Muscle layer of duodenum (tissue), 2 donors: Measurements from ENCODE around the gene CHL1.

Experiments used
- H3K27ac ChIP-seq: one replicate; pipeline ENCODE4 v1.7.0; 2013; ENCODE audit warnings: mild to moderate bottlenecking, low read length
- H3K27me3 ChIP-seq: one replicate; pipeline ENCODE4 v1.7.0; 2013; ENCODE audit warnings: low read depth, mild to moderate bottlenecking, control low read depth, low read length
- H3K36me3 ChIP-seq, 2 donors: one replicate each; pipeline ENCODE4 v1.7.0; 2013; ENCODE audit warnings: low read length in 2 of 2, control low read depth in 1 of 2, mild to moderate bottlenecking in 1 of 2; ENCODE audit not compliant: insufficient read depth in 2 of 2, control insufficient read depth in 1 of 2
- H3K4me1 ChIP-seq, 2 donors: one replicate each; pipeline ENCODE4 v1.7.0; 2013; ENCODE audit warnings: low read length in 2 of 2, mild to moderate bottlenecking in 2 of 2, control low read depth in 1 of 2, moderate library complexity in 1 of 2; ENCODE audit not compliant: insufficient read depth in 2 of 2, control insufficient read depth in 1 of 2
- H3K4me3 ChIP-seq, 2 donors: one replicate each; pipeline ENCODE4 v1.7.0; 2013; ENCODE audit warnings: low read length in 2 of 2, low read depth in 1 of 2, mild to moderate bottlenecking in 1 of 2
- H3K9me3 ChIP-seq, 2 donors: one replicate each; pipeline ENCODE4 v1.7.0; 2013; ENCODE audit warnings: low read length in 2 of 2, control low read depth in 1 of 2, mild to moderate bottlenecking in 1 of 2; ENCODE audit not compliant: control insufficient read depth in 1 of 2
- donor health status: healthy.

The CHL1 gene

DNA sequence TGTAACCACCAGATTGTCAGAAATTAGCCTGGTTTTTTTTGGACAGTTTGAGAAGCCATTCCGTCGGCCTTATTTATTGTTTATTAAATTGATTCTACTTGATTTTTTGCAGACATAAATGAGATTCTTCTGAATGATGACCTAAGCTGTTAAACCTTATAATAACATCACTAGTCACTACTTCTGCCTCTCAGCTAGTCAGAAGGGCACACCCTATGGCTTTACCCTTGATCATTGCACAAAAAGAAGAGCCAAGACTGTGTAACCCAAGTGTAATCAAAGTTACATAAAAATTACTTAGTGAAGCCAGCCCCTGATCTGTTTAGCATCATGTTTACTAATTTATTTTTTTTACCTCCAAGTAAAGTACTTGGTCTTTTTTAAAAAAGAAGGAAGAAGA, 64.3 kb downstream of the CHL1 start:
- Histone ChIP-seq H3K27me3 (no peaks in the 10 kb centered on the region), H3K4me1 (no peaks in the 10 kb centered on the region), H3K9me3 (no peaks in the 10 kb centered on the region), H3K27ac (no peak overlapping the region), H3K36me3 (no peaks in the 10 kb centered on the region), H3K4me3 (no peak overlapping the region)

DNA sequence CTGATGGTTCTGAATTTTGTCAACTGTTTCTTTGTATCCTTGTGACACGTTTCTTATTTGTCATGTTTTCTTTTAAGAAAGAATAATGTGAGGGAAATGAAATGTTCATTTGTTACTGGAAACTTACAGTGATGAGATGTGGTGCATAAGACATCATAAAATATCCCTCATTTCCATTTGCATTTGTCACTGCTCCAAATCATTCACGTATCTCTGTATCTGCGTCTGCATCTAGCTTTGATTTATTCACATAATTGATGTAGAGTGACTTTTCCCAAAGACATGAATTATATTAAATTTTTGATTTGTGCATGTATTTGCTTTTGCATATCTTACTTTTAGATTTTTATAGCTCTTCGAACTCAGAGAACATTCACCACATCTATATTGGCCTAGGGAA, 66.8 kb downstream of the CHL1 start:
- H3K36me3 ChIP-seq, result no peaks in the 10 kb centered on the region
- H3K4me1 ChIP-seq, result no peaks in the 10 kb centered on the region
- H3K27me3 ChIP-seq, result no peaks in the 10 kb centered on the region
- no peak overlapping the region for H3K4me3 ChIP-seq
- H3K9me3 ChIP-seq, result no peaks in the 10 kb centered on the region
- H3K27ac ChIP-seq, result no peak overlapping the region

DNA sequence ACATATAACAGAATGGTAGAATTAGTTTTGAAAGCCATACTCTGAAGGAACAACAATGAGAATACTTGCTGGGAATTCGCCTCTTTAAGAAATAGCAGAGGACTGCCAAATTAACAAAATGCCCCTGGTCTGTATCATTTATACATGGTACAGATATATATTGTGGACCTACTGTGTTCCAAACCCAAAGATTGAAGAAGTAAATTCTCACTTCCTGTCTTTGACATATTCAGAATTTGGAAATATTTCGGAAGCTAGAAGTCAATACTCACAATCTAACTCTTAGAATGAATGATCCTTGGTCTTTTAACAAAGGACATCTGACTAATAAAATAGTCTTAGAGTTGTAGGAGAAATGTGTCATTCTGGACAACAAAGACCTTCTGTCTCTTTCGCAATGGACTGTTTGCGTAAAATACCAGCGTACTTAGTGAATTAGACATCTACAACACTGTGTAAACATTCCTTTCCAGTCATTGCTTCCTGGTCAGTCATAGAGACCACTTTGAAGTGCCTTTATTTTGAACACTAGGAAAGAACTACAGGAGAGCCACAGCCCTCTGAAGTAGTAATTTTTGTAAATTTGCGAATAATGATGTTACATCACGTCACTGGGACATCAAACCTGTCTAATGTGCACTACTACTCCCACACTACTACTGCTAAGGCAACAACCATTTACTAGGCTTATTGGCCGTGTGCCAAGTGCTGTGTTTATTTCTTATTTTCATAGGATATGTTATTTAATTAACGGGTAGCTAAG, 68.0 kb downstream of the CHL1 start:
- no peak overlapping the region for H3K4me3 ChIP-seq
- no peaks in the 10 kb centered on the region for H3K9me3 ChIP-seq
- H3K36me3 ChIP-seq, result no peaks in the 10 kb centered on the region
- H3K27me3 ChIP-seq, result no peaks in the 10 kb centered on the region
- H3K4me1 ChIP-seq, result no peaks in the 10 kb centered on the region
- no peak overlapping the region for H3K27ac ChIP-seq

GRCh38 chr3:267101-267500, 70.5 kb downstream of the CHL1 start:
- Histone ChIP-seq H3K27ac (no peak overlapping the region), H3K27me3 (no peaks in the 10 kb centered on the region), H3K36me3 (no peaks in the 10 kb centered on the region), H3K4me1 (no peaks in the 10 kb centered on the region), H3K4me3 (no peak overlapping the region), H3K9me3 (no peaks in the 10 kb centered on the region)

DNA sequence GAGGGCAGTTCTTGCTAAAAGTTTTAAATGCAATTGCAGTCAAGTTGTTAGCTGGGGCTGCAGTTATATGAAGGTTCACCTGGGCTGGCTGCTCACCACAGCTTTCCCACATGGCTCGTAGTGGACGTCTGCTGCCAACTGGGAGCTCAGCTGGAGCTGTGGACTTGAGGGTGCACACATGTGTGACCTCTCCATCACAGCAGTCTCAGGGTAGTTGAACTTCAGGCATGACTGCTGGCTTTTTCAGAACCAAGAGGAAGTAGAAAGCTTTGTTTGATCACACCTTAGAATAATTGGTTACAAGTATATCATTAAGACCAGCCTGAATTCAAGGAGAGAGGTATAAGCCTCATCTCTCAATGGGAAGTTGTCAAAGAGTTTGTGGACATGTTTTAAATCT, 74.1 kb downstream of the CHL1 start:
- H3K4me3 ChIP-seq, result no peak overlapping the region
- H3K4me1 ChIP-seq, result no peaks in the 10 kb centered on the region
- no peaks in the 10 kb centered on the region for H3K9me3 ChIP-seq
- H3K27ac ChIP-seq, result no peak overlapping the region
- H3K36me3 ChIP-seq, result no peaks in the 10 kb centered on the region
- no peaks in the 10 kb centered on the region for H3K27me3 ChIP-seq

- Histone ChIP-seq H3K4me3 (no peak overlapping the region), H3K27ac (no peak overlapping the region), H3K4me1 (no peaks in the 10 kb centered on the region), H3K9me3 (no peaks in the 10 kb centered on the region), H3K36me3 (no peaks in the 10 kb centered on the region), H3K27me3 (no peaks in the 10 kb centered on the region)
Observed at GRCh38 chr3:274927-275326, 78.4 kb downstream of the CHL1 start.

GRCh38 chr3:277873-278272, 81.3 kb downstream of the CHL1 start:
- no peaks in the 10 kb centered on the region for H3K27me3 ChIP-seq
- H3K4me3 ChIP-seq, result no peak overlapping the region
- no peaks in the 10 kb centered on the region for H3K4me1 ChIP-seq
- peaks cover 0 to 3% of the 10 kb centered on the region in 2 donors for H3K9me3 ChIP-seq
- no peaks in the 10 kb centered on the region for H3K36me3 ChIP-seq
- H3K27ac ChIP-seq, result no peak overlapping the region

DNA sequence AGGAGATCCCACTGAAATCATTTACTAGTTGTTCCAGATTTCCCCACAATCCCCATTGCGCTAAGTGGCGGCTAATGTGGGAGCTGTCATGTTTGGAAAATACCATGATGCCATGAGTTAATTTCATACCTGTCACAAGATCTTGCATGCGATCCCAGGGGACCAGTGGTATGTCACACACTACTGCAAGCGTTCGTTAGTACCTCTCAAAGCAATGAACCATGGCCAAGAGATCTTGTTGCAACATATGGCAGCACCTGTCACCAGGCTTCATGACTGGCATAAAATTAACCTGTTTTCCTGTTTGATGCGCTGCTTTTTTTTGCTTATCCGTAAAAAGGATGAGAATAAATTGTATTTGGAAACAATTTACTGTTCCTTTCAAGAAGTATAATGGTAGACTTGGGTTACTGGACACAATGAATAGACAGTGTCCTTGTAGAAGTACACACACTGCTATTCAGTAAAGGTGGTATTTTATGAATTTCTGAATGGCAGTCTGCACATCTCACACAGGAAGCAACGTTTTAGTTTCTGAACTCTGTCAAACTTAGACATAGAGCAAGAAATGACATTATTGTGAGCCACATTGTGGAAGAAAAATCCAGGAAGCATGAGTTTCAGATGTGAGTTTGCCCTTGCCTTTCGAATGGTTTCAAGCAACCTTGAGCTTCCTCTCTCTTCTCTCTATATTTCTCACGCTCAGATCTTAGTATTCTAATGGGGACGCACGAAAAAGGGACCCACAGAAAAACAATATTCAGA, 81.9 kb downstream of the CHL1 start:
- no peaks in the 10 kb centered on the region for H3K27me3 ChIP-seq
- no peak overlapping the region for H3K27ac ChIP-seq
- no peak overlapping the region for H3K4me3 ChIP-seq
- peaks cover 0 to 3% of the 10 kb centered on the region in 2 donors for H3K9me3 ChIP-seq
- no peaks in the 10 kb centered on the region for H3K4me1 ChIP-seq
- H3K36me3 ChIP-seq, result no peaks in the 10 kb centered on the region

DNA sequence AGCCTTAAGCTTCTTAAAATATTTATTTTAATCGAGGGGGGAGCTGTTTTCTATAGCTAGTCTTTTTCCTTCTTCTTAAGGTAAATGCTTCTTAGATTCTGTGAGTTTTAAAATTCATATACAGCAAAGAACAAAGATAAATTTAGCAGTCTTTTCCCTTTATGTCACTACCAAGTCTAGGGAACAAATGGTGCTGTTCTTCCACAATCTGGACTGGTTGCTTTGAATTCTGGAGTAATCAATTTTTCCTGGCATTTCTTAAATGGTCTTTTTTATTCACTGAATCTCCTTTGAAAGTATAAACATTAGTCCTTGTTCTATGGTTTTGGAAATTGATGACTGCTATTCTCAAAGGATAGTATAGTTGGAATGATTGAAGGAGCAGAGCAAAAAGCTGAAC, 82.8 kb downstream of the CHL1 start:
- no peaks in the 10 kb centered on the region for H3K36me3 ChIP-seq
- peaks cover 0 to 3% of the 10 kb centered on the region in 2 donors for H3K9me3 ChIP-seq
- no peak overlapping the region for H3K4me3 ChIP-seq
- no peaks in the 10 kb centered on the region for H3K4me1 ChIP-seq
- no peaks in the 10 kb centered on the region for H3K27me3 ChIP-seq
- H3K27ac ChIP-seq, result no peak overlapping the region

DNA sequence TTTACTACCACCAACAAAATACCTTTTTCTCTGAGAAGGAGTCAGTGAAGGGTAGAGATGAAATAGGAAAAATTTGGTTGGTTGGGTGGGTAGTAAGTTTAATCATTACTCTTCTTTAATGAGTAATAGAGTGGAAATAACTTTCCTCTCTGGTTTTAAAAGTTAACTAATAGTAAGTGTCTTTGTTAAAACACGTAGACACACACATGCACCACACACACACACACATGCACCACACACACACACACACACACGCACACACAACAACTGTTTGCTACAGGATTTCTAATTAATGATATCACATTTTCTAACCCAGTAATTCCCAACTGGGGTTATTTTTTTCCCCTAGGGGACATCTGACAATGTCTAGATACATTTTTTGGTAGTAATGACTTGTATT, 84.1 kb downstream of the CHL1 start:
- Histone ChIP-seq H3K4me1 (no peaks in the 10 kb centered on the region), H3K9me3 (peaks cover 0 to 3% of the 10 kb centered on the region in 2 donors), H3K27ac (no peak overlapping the region), H3K27me3 (no peaks in the 10 kb centered on the region), H3K4me3 (no peak overlapping the region), H3K36me3 (no peaks in the 10 kb centered on the region)

DNA sequence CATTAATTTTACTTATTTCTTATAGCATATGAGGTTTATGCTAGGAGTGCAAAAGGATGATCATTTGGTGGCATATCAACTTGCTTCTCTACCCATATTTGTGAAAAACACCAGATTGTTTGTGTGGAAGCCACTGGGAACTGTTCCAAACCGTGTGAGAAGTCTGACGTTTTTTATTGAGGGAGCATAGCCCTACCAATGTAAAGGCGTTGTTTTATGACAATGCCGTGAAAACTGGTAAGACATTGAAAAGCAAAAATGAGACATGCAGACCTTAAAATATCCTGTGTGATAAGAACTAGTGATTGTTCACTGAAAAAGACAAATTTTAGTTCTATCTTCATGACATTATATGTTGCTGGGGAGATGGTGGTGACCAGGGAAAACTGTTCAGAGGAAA, 87.8 kb downstream of the CHL1 start:
- H3K27me3 ChIP-seq, result no peaks in the 10 kb centered on the region
- no peak overlapping the region for H3K4me3 ChIP-seq
- H3K27ac ChIP-seq, result no peak overlapping the region
- no peaks in the 10 kb centered on the region for H3K4me1 ChIP-seq
- H3K36me3 ChIP-seq, result no peaks in the 10 kb centered on the region
- peaks cover 0 to 3% of the 10 kb centered on the region in 2 donors for H3K9me3 ChIP-seq
